ENCODE measurements around the gene BCAS3. TPM values are rescaled to one million over a fixed set of nuclear protein-coding genes. Genes with fewer than 3 reads are reported as not detected.

BCAS3 gene
- polyA plus RNA-seq (2013, experiment 1 of 2): 21.5 TPM
- polyA plus RNA-seq (2013, experiment 2 of 2): 16.5 TPM

- Histone ChIP-seq H3K27ac (ENCODE audit: low read depth, low read length, severe bottlenecking) (peak within 1 kb of the TSS; percentile 72), H3K9me3 (ENCODE audit: control insufficient read depth, low read length) (no peaks in the 10 kb centered on the region), H3K4me3 (ENCODE audit: extremely low read depth, insufficient read depth, low read length, poor library complexity, severe bottlenecking) (peak within 1 kb of the TSS; percentile 75), H3K4me1 (ENCODE audit: control insufficient read depth, insufficient read depth, low read length, poor library complexity, severe bottlenecking) (no peaks in the 10 kb centered on the region), H3K36me3 (ENCODE audit: control insufficient read depth, insufficient read depth, low read length) (no peaks in the 10 kb centered on the region)
- 0% methylated on average over 39 to 51 of the region's 51 CpGs for WGBS, 2 experiments (ENCODE audit: insufficient coverage in 2 of 2)
Measured at GRCh38 chr17:60677308-60678117, at the start of gene BCAS3. TSS of gene BCAS3 (plus strand) at chr17:60677851.

- Histone ChIP-seq H3K36me3 (ENCODE audit: control insufficient read depth, insufficient read depth, low read length) (peaks cover 48% of the 10 kb centered on the region), H3K27ac (ENCODE audit: low read depth, low read length, severe bottlenecking) (no peak overlapping the region), H3K4me3 (ENCODE audit: extremely low read depth, insufficient read depth, low read length, poor library complexity, severe bottlenecking) (no peak overlapping the region), H3K4me1 (ENCODE audit: control insufficient read depth, insufficient read depth, low read length, poor library complexity, severe bottlenecking) (no peaks in the 10 kb centered on the region), H3K9me3 (ENCODE audit: control insufficient read depth, low read length) (no peaks in the 10 kb centered on the region)
- 100% methylated on average over 3 to 4 of the region's 6 CpGs for WGBS, 2 experiments (ENCODE audit: insufficient coverage in 2 of 2)
Measured at GRCh38 chr17:60628252-60628889, 49.3 kb upstream of the BCAS3 start.

- no peak overlapping the region for H3K27ac ChIP-seq (ENCODE audit: low read depth, low read length, severe bottlenecking)
Measured at GRCh38 chr17:60629120-60629519, 48.5 kb upstream of the BCAS3 start.

GRCh38 chr17:60630352-60630751, 47.3 kb upstream of the BCAS3 start:
- Histone ChIP-seq H3K9me3 (ENCODE audit: control insufficient read depth, low read length) (no peaks in the 10 kb centered on the region), H3K27ac (ENCODE audit: low read depth, low read length, severe bottlenecking) (no peak overlapping the region), H3K4me3 (ENCODE audit: extremely low read depth, insufficient read depth, low read length, poor library complexity, severe bottlenecking) (no peak overlapping the region), H3K4me1 (ENCODE audit: control insufficient read depth, insufficient read depth, low read length, poor library complexity, severe bottlenecking) (no peaks in the 10 kb centered on the region), H3K36me3 (ENCODE audit: control insufficient read depth, insufficient read depth, low read length) (peaks cover 56% of the 10 kb centered on the region)
- 100% methylated on average over 2 of the region's 5 CpGs; no CpG with 5 or more reads in 1 of the 2 experiments for WGBS, 2 experiments (ENCODE audit: insufficient coverage in 2 of 2)

More at GRCh38 chr17:60629120-60629519, 48.5 kb upstream of the BCAS3 start:
- WGBS, 2 experiments (ENCODE audit: insufficient coverage in 2 of 2): 96 to 100% methylated on average over 2 of the region's 2 CpGs
- Histone ChIP-seq H3K36me3 (ENCODE audit: control insufficient read depth, insufficient read depth, low read length) (peaks cover 52% of the 10 kb centered on the region), H3K4me1 (ENCODE audit: control insufficient read depth, insufficient read depth, low read length, poor library complexity, severe bottlenecking) (no peaks in the 10 kb centered on the region), H3K9me3 (ENCODE audit: control insufficient read depth, low read length) (no peaks in the 10 kb centered on the region), H3K4me3 (ENCODE audit: extremely low read depth, insufficient read depth, low read length, poor library complexity, severe bottlenecking) (no peak overlapping the region)

GRCh38 chr17:60631119-60631518, 46.5 kb upstream of the BCAS3 start:
- Histone ChIP-seq H3K4me1 (ENCODE audit: control insufficient read depth, insufficient read depth, low read length, poor library complexity, severe bottlenecking) (no peaks in the 10 kb centered on the region), H3K27ac (ENCODE audit: low read depth, low read length, severe bottlenecking) (no peak overlapping the region), H3K4me3 (ENCODE audit: extremely low read depth, insufficient read depth, low read length, poor library complexity, severe bottlenecking) (no peak overlapping the region), H3K9me3 (ENCODE audit: control insufficient read depth, low read length) (no peaks in the 10 kb centered on the region), H3K36me3 (ENCODE audit: control insufficient read depth, insufficient read depth, low read length) (peaks cover 56% of the 10 kb centered on the region)
- 90 to 97% methylated on average over 6 of the region's 6 CpGs for WGBS, 2 experiments (ENCODE audit: insufficient coverage in 2 of 2)

- Histone ChIP-seq H3K27ac (ENCODE audit: low read depth, low read length, severe bottlenecking) (no peak overlapping the region), H3K9me3 (ENCODE audit: control insufficient read depth, low read length) (no peaks in the 10 kb centered on the region), H3K36me3 (ENCODE audit: control insufficient read depth, insufficient read depth, low read length) (peaks cover 72% of the 10 kb centered on the region), H3K4me1 (ENCODE audit: control insufficient read depth, insufficient read depth, low read length, poor library complexity, severe bottlenecking) (no peaks in the 10 kb centered on the region), H3K4me3 (ENCODE audit: extremely low read depth, insufficient read depth, low read length, poor library complexity, severe bottlenecking) (no peak overlapping the region)
- WGBS, 2 experiments (ENCODE audit: insufficient coverage in 2 of 2): 92 to 96% methylated on average over 2 of the region's 2 CpGs
Measured at GRCh38 chr17:60637683-60638082, 40.0 kb upstream of the BCAS3 start.

GRCh38 chr17:60639019-60639330, 38.7 kb upstream of the BCAS3 start:
- peaks cover 69% of the 10 kb centered on the region for H3K36me3 ChIP-seq (ENCODE audit: control insufficient read depth, insufficient read depth, low read length)
- H3K4me3 ChIP-seq (ENCODE audit: extremely low read depth, insufficient read depth, low read length, poor library complexity, severe bottlenecking): no peak overlapping the region
- H3K27ac ChIP-seq (ENCODE audit: low read depth, low read length, severe bottlenecking): no peak overlapping the region
- WGBS, 2 experiments (ENCODE audit: insufficient coverage in 2 of 2): 67 to 79% methylated on average over 4 of the region's 4 CpGs
- no peaks in the 10 kb centered on the region for H3K4me1 ChIP-seq (ENCODE audit: control insufficient read depth, insufficient read depth, low read length, poor library complexity, severe bottlenecking)
- no peaks in the 10 kb centered on the region for H3K9me3 ChIP-seq (ENCODE audit: control insufficient read depth, low read length)

- peaks cover 64% of the 10 kb centered on the region for H3K36me3 ChIP-seq (ENCODE audit: control insufficient read depth, insufficient read depth, low read length)
- H3K27ac ChIP-seq (ENCODE audit: low read depth, low read length, severe bottlenecking): no peak overlapping the region
- no peak overlapping the region for H3K4me3 ChIP-seq (ENCODE audit: extremely low read depth, insufficient read depth, low read length, poor library complexity, severe bottlenecking)
- no peaks in the 10 kb centered on the region for H3K4me1 ChIP-seq (ENCODE audit: control insufficient read depth, insufficient read depth, low read length, poor library complexity, severe bottlenecking)
- WGBS, 2 experiments (ENCODE audit: insufficient coverage in 2 of 2): 80% methylated on average over 1 of the region's 2 CpGs; no CpG with 5 or more reads in 1 of the 2 experiments
- no peaks in the 10 kb centered on the region for H3K9me3 ChIP-seq (ENCODE audit: control insufficient read depth, low read length)
Measured at GRCh38 chr17:60640503-60640902, 37.1 kb upstream of the BCAS3 start.

- Histone ChIP-seq H3K4me3 (ENCODE audit: extremely low read depth, insufficient read depth, low read length, poor library complexity, severe bottlenecking) (no peak overlapping the region), H3K27ac (ENCODE audit: low read depth, low read length, severe bottlenecking) (no peak overlapping the region), H3K9me3 (ENCODE audit: control insufficient read depth, low read length) (no peaks in the 10 kb centered on the region), H3K4me1 (ENCODE audit: control insufficient read depth, insufficient read depth, low read length, poor library complexity, severe bottlenecking) (no peaks in the 10 kb centered on the region), H3K36me3 (ENCODE audit: control insufficient read depth, insufficient read depth, low read length) (peaks cover 58% of the 10 kb centered on the region)
- WGBS, 2 experiments (ENCODE audit: insufficient coverage in 2 of 2): 71 to 100% methylated on average over 1 of the region's 3 CpGs
Measured at GRCh38 chr17:60641126-60641525, 36.5 kb upstream of the BCAS3 start.

GRCh38 chr17:60641810-60642220, 35.8 kb upstream of the BCAS3 start:
- Histone ChIP-seq H3K4me3 (ENCODE audit: extremely low read depth, insufficient read depth, low read length, poor library complexity, severe bottlenecking) (no peak overlapping the region), H3K4me1 (ENCODE audit: control insufficient read depth, insufficient read depth, low read length, poor library complexity, severe bottlenecking) (no peaks in the 10 kb centered on the region), H3K9me3 (ENCODE audit: control insufficient read depth, low read length) (no peaks in the 10 kb centered on the region), H3K36me3 (ENCODE audit: control insufficient read depth, insufficient read depth, low read length) (peaks cover 51% of the 10 kb centered on the region), H3K27ac (ENCODE audit: low read depth, low read length, severe bottlenecking) (no peak overlapping the region)
- WGBS, 2 experiments (ENCODE audit: insufficient coverage in 2 of 2): 60% methylated on average over 1 of the region's 1 CpG; no CpG with 5 or more reads in 1 of the 2 experiments

All from mesodermal cell (in vitro differentiated cells).